Stimulated activated CD4-positive, alpha-beta T cell treated with anti-CD3 and anti-CD28 coated beads, Interleukin-1b, Interleukin-23, amount 100 ng/mL, for 4 hours (primary cell): ENCODE data around the gene SLIT3.

Experiments used
- DNase-seq, 2 donors: peaks; one replicate each; pipeline ENCODE4 v3.0.0-alpha.2; 2020; ENCODE audit warnings: low read depth in 2 of 2

The SLIT3 gene

GRCh38 chr5:168865968-168866367, 435.0 kb downstream of the SLIT3 start:
- DNase-seq: no peak

GRCh38 chr5:168863021-168863420, 437.9 kb downstream of the SLIT3 start:
- DNase-seq: no peak

- no peak for DNase-seq
Observed at GRCh38 chr5:168860503-168860902, 440.4 kb downstream of the SLIT3 start.

- DNase-seq: no peak
Observed at GRCh38 chr5:168860081-168860480, 440.9 kb downstream of the SLIT3 start.

GRCh38 chr5:168859471-168859870, 441.5 kb downstream of the SLIT3 start:
- DNase-seq: no peak

- DNase-seq: no peak
Observed at GRCh38 chr5:168858994-168859393, 441.9 kb downstream of the SLIT3 start.

GRCh38 chr5:168858371-168858770, 442.6 kb downstream of the SLIT3 start:
- no peak for DNase-seq

- no peak for DNase-seq
Observed at GRCh38 chr5:168853972-168854371, 447.0 kb downstream of the SLIT3 start.

- DNase-seq: no peak
Observed at GRCh38 chr5:168852329-168852728, 448.6 kb downstream of the SLIT3 start.

- no peak for DNase-seq
Observed at GRCh38 chr5:168851902-168852321, 449.0 kb downstream of the SLIT3 start.

- DNase-seq: no peak
Observed at GRCh38 chr5:168850683-168851082, 450.3 kb downstream of the SLIT3 start.

- DNase-seq: no peak
Observed at GRCh38 chr5:168848569-168848968, 452.4 kb downstream of the SLIT3 start.

GRCh38 chr5:168847511-168848073, 453.3 kb downstream of the SLIT3 start:
- DNase-seq: no peak

- DNase-seq: no peak
Observed at GRCh38 chr5:168844922-168845296, 456.0 kb downstream of the SLIT3 start.

GRCh38 chr5:168844016-168844921, 456.7 kb downstream of the SLIT3 start:
- DNase-seq: no peak

GRCh38 chr5:168843277-168844015, 457.5 kb downstream of the SLIT3 start:
- no peak for DNase-seq

- no peak for DNase-seq
Observed at GRCh38 chr5:168842571-168843205, 458.3 kb downstream of the SLIT3 start.

GRCh38 chr5:168837852-168838251, 463.1 kb downstream of the SLIT3 start:
- no peak for DNase-seq

- DNase-seq: no peak
Observed at GRCh38 chr5:168836603-168837231, 464.2 kb downstream of the SLIT3 start.

GRCh38 chr5:168833936-168834335, 467.0 kb downstream of the SLIT3 start:
- no peak for DNase-seq

GRCh38 chr5:168833383-168833782, 467.6 kb downstream of the SLIT3 start:
- no peak for DNase-seq

GRCh38 chr5:168832308-168832707, 468.6 kb downstream of the SLIT3 start:
- no peak for DNase-seq
